IMR-90 (cell line): ENCODE measurements around the gene SFSWAP. TPM values are rescaled to one million over a fixed set of nuclear protein-coding genes. Genes with fewer than 3 reads are reported as not detected.

Experiments
- ATAC-seq: fragments of 200-7000 bp; cut with Tn5 transposase; 2 replicates; pipeline ENCODE4 v1.9.1; 2020; ENCODE audit warnings: low read depth, mild to moderate bottlenecking, moderate library complexity
- BruUV-seq: library from RNA; stranded (reverse); fragments of 400-500 nt; replicated peaks from 2 replicates; lab custom pipeline; 2021; lab: Mats Ljungman, UMichigan
- CTCF ChIA-PET: fragments of 300-600 bp; formaldehyde crosslinking; extraction: SDS; loops from one replicate; lab custom pipeline; 2021; ENCODE audit warnings: antibody characterized with exemption; lab: Yijun Ruan, JAX
- POLR2A ChIA-PET: fragments of 300-600 bp; sonication (Branson Sonifier 250); formaldehyde crosslinking; loops from one replicate; lab custom pipeline; 2022; ENCODE audit warnings: antibody characterized with exemption; ENCODE audit not compliant: unreplicated experiment; lab: Charles Lee
- DNase-seq: peaks from one replicate; pipeline ENCODE4 v3.0.0; 2013
- H2AFZ ChIP-seq: replicated peaks from 2 replicates; pipeline ENCODE3; 2013; ENCODE audit warnings: low read length, mild to moderate bottlenecking; ENCODE audit not compliant: poor library complexity
- H2AK5ac ChIP-seq: 2 replicates; pipeline ENCODE4 v1.6.1; 2013; ENCODE audit warnings: low read depth, low read length, inconsistent platforms
- H2AK9ac ChIP-seq: replicated peaks from 2 replicates; pipeline ENCODE3; 2013; ENCODE audit warnings: mild to moderate bottlenecking, low read depth, low read length, moderate library complexity; ENCODE audit not compliant: poor library complexity
- H2BK120ac ChIP-seq: 2 replicates; pipeline ENCODE4 v1.6.1; 2013; ENCODE audit warnings: low read depth, low read length, inconsistent platforms
- H2BK15ac ChIP-seq: 3 replicates; pipeline ENCODE4 v1.6.1; 2013; ENCODE audit warnings: low read depth, low read length, inconsistent platforms
- H2BK20ac ChIP-seq: 2 replicates; pipeline ENCODE4 v1.6.1; 2013; ENCODE audit warnings: low read depth, mild to moderate bottlenecking, inconsistent platforms, low read length, moderate library complexity
- H2BK5ac ChIP-seq: 2 replicates; pipeline ENCODE4 v1.6.1; 2013; ENCODE audit warnings: mild to moderate bottlenecking, low read depth, low read length, inconsistent platforms; ENCODE audit not compliant: poor library complexity, severe bottlenecking
- H3K14ac ChIP-seq: replicated peaks from 2 replicates; pipeline ENCODE4 v1.6.1; 2013; ENCODE audit warnings: low read depth, low read length, inconsistent platforms
- H3K18ac ChIP-seq: 2 replicates; pipeline ENCODE4 v1.6.1; 2013; ENCODE audit warnings: low read depth, low read length, control low read depth
- H3K23ac ChIP-seq: 2 replicates; pipeline ENCODE4 v1.6.1; 2013; ENCODE audit warnings: low read depth, low read length, inconsistent platforms
- H3K27ac ChIP-seq: 2 replicates; pipeline ENCODE4 v1.5.1; 2013; ENCODE audit warnings: mild to moderate bottlenecking, control low read depth, low read length; ENCODE audit not compliant: insufficient read depth
- H3K27me3 ChIP-seq: 2 replicates; pipeline ENCODE4 v1.6.1; 2013; ENCODE audit warnings: low read length; ENCODE audit not compliant: control insufficient read depth, insufficient read depth
- H3K36me3 ChIP-seq: 2 replicates; pipeline ENCODE4 v1.6.1; 2013; ENCODE audit warnings: low read length, mixed read lengths; ENCODE audit not compliant: control insufficient read depth, insufficient read depth
- H3K4ac ChIP-seq: 2 replicates; pipeline ENCODE4 v1.6.1; 2013; ENCODE audit warnings: low read depth, low read length, inconsistent platforms
- H3K4me1 ChIP-seq: 2 replicates; pipeline ENCODE4 v1.6.1; 2013; ENCODE audit warnings: low read length, mixed read lengths; ENCODE audit not compliant: control insufficient read depth, insufficient read depth
- H3K4me2 ChIP-seq: 2 replicates; pipeline ENCODE4 v1.6.1; 2013; ENCODE audit warnings: low read depth, mild to moderate bottlenecking, control low read depth, low read length, moderate library complexity
- H3K4me3 ChIP-seq: 2 replicates; pipeline ENCODE4 v1.5.1; 2013; ENCODE audit warnings: low read depth, mild to moderate bottlenecking, control low read depth, low read length, moderate library complexity; ENCODE audit not compliant: insufficient read depth
- H3K56ac ChIP-seq: 2 replicates; pipeline ENCODE4 v1.6.1; 2013; ENCODE audit warnings: low read length, inconsistent platforms; ENCODE audit not compliant: insufficient read depth; ENCODE audit errors: extremely low read depth
- H3K79me1 ChIP-seq, 2 experiments: 2 replicates each; pipeline ENCODE4 v1.6.1; 2013; ENCODE audit warnings: low read length in 2 of 2, inconsistent platforms in 1 of 2, low read depth in 1 of 2
- H3K9ac ChIP-seq: 2 replicates; pipeline ENCODE4 v1.6.1; 2013; ENCODE audit warnings: low read depth, low read length, control low read depth
- H3K9me1 ChIP-seq: 2 replicates; pipeline ENCODE4 v1.6.1; 2013; ENCODE audit warnings: low read length, inconsistent platforms; ENCODE audit not compliant: insufficient read depth
- H3K9me3 ChIP-seq: 2 replicates; pipeline ENCODE4 v1.6.1; 2013; ENCODE audit warnings: low read length; ENCODE audit not compliant: control insufficient read depth, insufficient read depth
- H4K20me1 ChIP-seq: 2 replicates; pipeline ENCODE4 v1.6.1; 2013; ENCODE audit warnings: low read length, inconsistent platforms; ENCODE audit not compliant: insufficient read depth
- H4K5ac ChIP-seq: 2 replicates; pipeline ENCODE4 v1.6.1; 2013; ENCODE audit warnings: mild to moderate bottlenecking, low read depth, low read length, control low read depth
- H4K8ac ChIP-seq, 2 experiments: 2 replicates each; pipeline ENCODE4 v1.6.1; 2013; ENCODE audit warnings: low read depth in 2 of 2, low read length in 2 of 2, control low read depth in 1 of 2, inconsistent platforms in 1 of 2
- H4K91ac ChIP-seq: 2 replicates; pipeline ENCODE4 v1.6.1; 2013; ENCODE audit warnings: low read depth, low read length, inconsistent platforms; ENCODE audit not compliant: insufficient read depth
- BHLHE40 ChIP-seq: fragments of 150-350 bp; IDR thresholded peaks from 2 replicates; pipeline ENCODE4 v1.6.1; 2016; ENCODE audit warnings: mild to moderate bottlenecking, low read depth, low read length
- CTCF ChIP-seq: conservative IDR thresholded peaks from 2 replicates; pipeline ENCODE4 v1.5.1; 2012; ENCODE audit warnings: mild to moderate bottlenecking, low read depth, low read length, improper control_type of control experiment
- FOS ChIP-seq: fragments of 150-350 bp; IDR thresholded peaks from 2 replicates; pipeline ENCODE4 v1.6.1; 2016; ENCODE audit warnings: low read depth, low read length
- MAFK ChIP-seq: IDR thresholded peaks from 2 replicates; pipeline ENCODE4 v1.6.1; 2012; ENCODE audit warnings: low read depth, low read length, improper control_type of control experiment
- NFE2L2 ChIP-seq: fragments of 150-350 bp; IDR thresholded peaks from 2 replicates; pipeline ENCODE4 v1.6.1; 2016; ENCODE audit warnings: low read depth, mild to moderate bottlenecking, low read length
- POLR2A ChIP-seq: IDR thresholded peaks from 2 replicates; pipeline ENCODE4 v1.6.1; 2012; ENCODE audit warnings: mild to moderate bottlenecking, low read depth, low read length
- RAD21 ChIP-seq: IDR thresholded peaks from 2 replicates; pipeline ENCODE4 v1.6.1; 2012; ENCODE audit warnings: low read length, improper control_type of control experiment
- RCOR1 ChIP-seq: IDR thresholded peaks from 2 replicates; pipeline ENCODE4 v1.6.1; 2012; ENCODE audit warnings: mild to moderate bottlenecking, low read length, improper control_type of control experiment; ENCODE audit not compliant: insufficient replicate concordance
- RFX5 ChIP-seq: IDR thresholded peaks from 2 replicates; pipeline ENCODE4 v1.8.0; 2012; ENCODE audit warnings: low read depth, mild to moderate bottlenecking, low read length, moderate library complexity
- SMC3 ChIP-seq: fragments of 150-350 bp; IDR thresholded peaks from 2 replicates; pipeline ENCODE4 v1.6.1; 2016; ENCODE audit warnings: low read depth, mild to moderate bottlenecking, antibody characterized with exemption, low read length, moderate library complexity
- WGBS, 2 experiments: methylation state at CpG; one replicate each; pipeline versions ENCODE4 v1.1.5 to v1.1.7; 2013; ENCODE audit warnings: missing lambda C conversion rate in 2 of 2; ENCODE audit not compliant: insufficient read length in 1 of 2; ENCODE audit errors: extremely low coverage in 2 of 2; 5-methylcytosine and 5-hydroxymethylcytosine counted together
- dilution Hi-C: fragments of 300-500 bp; cut with HindIII; formaldehyde crosslinking; loops from one replicate; pipeline ENCODE4 v1.14.3; 2018; ENCODE audit warnings: low sequenced_read_pairs; ENCODE audit not compliant: unreplicated experiment
- in situ Hi-C: fragments of 300-500 bp; cut with MboI; formaldehyde crosslinking; loops from 3 replicates; pipeline ENCODE4 v1.14.3; 2019; ENCODE audit warnings: low sequenced_read_pairs, inconsistent platforms, mixed read lengths
- intact Hi-C: fragments of 100-400 bp; cut with micrococcal nuclease; formaldehyde crosslinking; loops from 2 replicates; pipeline ENCODE4 v1.10.0; 2022
- polyA plus RNA-seq, 3 experiments: library from polyadenylated mRNA; depleted of rRNA; stranded (reverse); fragments of >200 nt; gene quantifications; 2 replicates each; pipeline ENCODE4 v1.2.3, GENCODE V29; 2012; ENCODE audit warnings: low replicate concordance in 1 of 3
- total RNA-seq: library from RNA; depleted of rRNA; stranded (reverse); fragments of >200 nt; gene quantifications from 2 replicates; pipeline ENCODE4 v1.2.3, GENCODE V29; 2012
- TF ChIP-seq, protein P1 (sequence below): fragments of 150-350 bp; IDR thresholded peaks from 2 replicates; pipeline ENCODE4 v1.6.1; 2017; ENCODE audit warnings: mild to moderate bottlenecking, antibody characterized with exemption, low read length, low read depth

The SFSWAP gene
- total and polyA plus RNA-seq, 2 of the 4 experiments (the other 2 are of a cell fraction) = 19.7 to 22.4 TPM

- intact Hi-C loops (no loop called here), dilution Hi-C loops (no loop called here), in situ Hi-C loops (no loop called here)
- Histone ChIP-seq H3K56ac (no peak overlapping the region), H3K9me1 (peaks cover 2% of the 10 kb centered on the region; the same call in 1 of the 2 replicates), H3K18ac (no peak overlapping the region), H2AFZ (no peak overlapping the region), H3K4me1 (no peaks in the 10 kb centered on the region), H4K8ac (no peak overlapping the region), H3K9me3 (no peaks in the 10 kb centered on the region), H4K5ac (no peak overlapping the region), H3K4ac (no peak overlapping the region), H3K36me3 (peaks cover 40% of the 10 kb centered on the region), H2BK5ac (no peak overlapping the region), H4K91ac (no peak overlapping the region), H3K79me1 (peaks cover 18 to 24% of the 10 kb centered on the region in 2 experiments; a peak in 3 of 4 replicates), H3K4me3 (no peak overlapping the region), H2AK5ac (no peak overlapping the region), H2BK20ac (no peak overlapping the region), H3K27me3 (no peaks in the 10 kb centered on the region), H3K23ac (no peak overlapping the region), H3K9ac (no peak overlapping the region), H2BK120ac (no peak overlapping the region), H3K4me2 (no peak overlapping the region), H3K14ac (no peak overlapping the region), H4K20me1 (peaks cover 5% of the 10 kb centered on the region; the same call in 1 of the 2 replicates), H2BK15ac (no peak overlapping the region), H3K27ac (no peak overlapping the region), H2AK9ac (no peak overlapping the region)
- WGBS, 2 experiments = 91% methylated on average over 9 of the region's 12 CpGs; no CpG with 5 or more reads in 1 of the 2 experiments
- POLR2A ChIA-PET = interaction anchor here (0.6 kb wide), 1 partner anchor 862 kb away, joined by 3 read pairs; no protein-coding TSS in a partner anchor
- BruUV-seq = no TSS peak
- ATAC-seq = no peak; the same call in 1 of the 2 replicates
- TF ChIP-seq RFX5 (no peak), CTCF (no peak), RAD21 (no peak), FOS (no peak), BHLHE40 (no peak), POLR2A (no peak), MAFK (no peak), SMC3 (no peak), RCOR1 (no peak), NFE2L2 (no peak)
- TF ChIP-seq, protein P1, sequence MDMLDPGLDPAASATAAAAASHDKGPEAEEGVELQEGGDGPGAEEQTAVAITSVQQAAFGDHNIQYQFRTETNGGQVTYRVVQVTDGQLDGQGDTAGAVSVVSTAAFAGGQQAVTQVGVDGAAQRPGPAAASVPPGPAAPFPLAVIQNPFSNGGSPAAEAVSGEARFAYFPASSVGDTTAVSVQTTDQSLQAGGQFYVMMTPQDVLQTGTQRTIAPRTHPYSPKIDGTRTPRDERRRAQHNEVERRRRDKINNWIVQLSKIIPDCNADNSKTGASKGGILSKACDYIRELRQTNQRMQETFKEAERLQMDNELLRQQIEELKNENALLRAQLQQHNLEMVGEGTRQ = no peak
- no peak for DNase-seq
- CTCF ChIA-PET = no interaction called here
These were observed 36.6 kb downstream of the SFSWAP start for GRCh38 chr12:131747276-131748177.
